Hematopoietic multipotent progenitor cell treated with erythropoietin and hydrocortisone succinate and interleukin-3 and kit ligand, for 15 days (in vitro differentiated cells): ENCODE data around the gene ARPC1A.
"Not testable (repeated sequence)": the region's sequence is repeated elsewhere in the genome, so short reads cannot be mapped to it uniquely, and the experiment has no call there.

ENCODE experiments used
- DNase-seq: peaks from one replicate; pipeline ENCODE4 v3.0.0-alpha.2; 2015; ENCODE audit warnings: low spot score

The ARPC1A gene

GRCh38 chr7:99371376-99371920, 45.8 kb downstream of the ARPC1A start:
- no peak for DNase-seq

- DNase-seq = no peak
Measured at GRCh38 chr7:99372275-99373090, 46.8 kb downstream of the ARPC1A start.

GRCh38 chr7:99373091-99374066, 47.7 kb downstream of the ARPC1A start:
- no peak for DNase-seq

GRCh38 chr7:99374111-99375064, 48.7 kb downstream of the ARPC1A start, which contains the start of gene ARPC1B:
Gene ARPC1B, plus strand, starts transcription at chr7:99374730. Its CDS starts 10,985 bp downstream, at chr7:99385715.
- peak; percentile 27 for DNase-seq

DNA sequence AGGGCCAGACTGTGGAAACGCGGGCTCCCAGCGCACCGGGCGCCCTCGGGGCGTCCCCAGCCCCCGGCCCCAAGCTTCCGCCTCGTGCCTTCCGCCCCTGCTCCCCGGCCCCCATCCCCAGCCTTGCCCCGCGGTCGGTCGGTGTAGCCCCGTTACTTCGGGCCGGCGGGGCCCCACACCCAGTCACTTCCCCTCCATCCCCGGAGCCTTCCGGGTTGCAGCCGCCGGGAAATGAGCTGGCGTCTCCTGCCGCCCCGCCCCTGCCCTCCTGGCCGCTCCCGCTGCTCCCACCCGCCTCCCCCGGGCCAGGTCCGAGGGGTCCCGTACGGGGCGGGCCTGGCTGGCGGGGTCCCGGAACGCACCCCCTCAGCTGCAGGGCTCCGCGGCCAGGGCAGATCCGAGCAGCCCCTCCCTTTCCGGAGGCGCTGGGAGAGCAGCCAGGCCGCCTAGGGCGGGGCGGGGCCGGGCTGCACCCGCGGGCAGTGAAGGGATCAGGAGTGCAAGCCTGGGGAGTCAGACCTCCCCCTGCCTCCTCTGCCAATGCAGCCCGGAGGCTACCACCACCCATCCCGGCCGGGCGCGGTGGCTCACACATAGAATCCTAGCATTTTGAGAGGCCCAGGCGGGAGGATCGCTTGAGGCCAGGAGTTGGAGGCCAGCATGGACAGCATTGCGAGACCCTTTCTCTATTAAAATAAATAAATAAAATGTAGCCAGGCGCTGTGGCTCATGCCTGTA, 49.5 kb downstream of the ARPC1A start:
- peak; percentile 74 for DNase-seq

DNA sequence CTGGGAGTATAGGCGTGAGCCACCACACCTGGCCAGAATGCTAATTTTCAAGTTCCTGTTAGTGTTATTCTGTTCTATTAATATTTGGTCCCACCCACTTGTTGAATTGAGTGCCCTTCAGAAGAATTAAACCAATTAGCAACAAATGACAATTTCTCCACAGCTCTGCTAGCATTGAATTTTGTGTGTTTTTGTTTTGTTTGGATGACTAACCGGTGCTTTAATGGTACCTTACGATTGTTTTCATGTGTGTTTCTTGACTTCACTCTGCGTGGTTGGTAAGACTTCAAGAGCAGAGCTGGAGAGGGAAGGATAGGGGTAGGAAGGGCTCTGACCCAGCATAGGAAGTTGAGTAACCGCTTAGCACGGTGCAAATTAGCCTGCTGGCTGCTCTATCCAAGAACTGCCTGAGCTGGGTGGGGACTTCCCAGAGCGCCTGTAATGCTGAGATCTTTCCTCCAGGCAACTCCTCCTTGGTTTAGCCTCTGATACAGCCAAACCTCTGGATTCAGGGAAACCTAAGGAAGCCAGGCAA, 53.4 kb downstream of the ARPC1A start:
- peak; percentile 34 for DNase-seq

- DNase-seq = not testable (repeated sequence)
Measured at GRCh38 chr7:99379693-99380031, 54.0 kb downstream of the ARPC1A start.

DNA sequence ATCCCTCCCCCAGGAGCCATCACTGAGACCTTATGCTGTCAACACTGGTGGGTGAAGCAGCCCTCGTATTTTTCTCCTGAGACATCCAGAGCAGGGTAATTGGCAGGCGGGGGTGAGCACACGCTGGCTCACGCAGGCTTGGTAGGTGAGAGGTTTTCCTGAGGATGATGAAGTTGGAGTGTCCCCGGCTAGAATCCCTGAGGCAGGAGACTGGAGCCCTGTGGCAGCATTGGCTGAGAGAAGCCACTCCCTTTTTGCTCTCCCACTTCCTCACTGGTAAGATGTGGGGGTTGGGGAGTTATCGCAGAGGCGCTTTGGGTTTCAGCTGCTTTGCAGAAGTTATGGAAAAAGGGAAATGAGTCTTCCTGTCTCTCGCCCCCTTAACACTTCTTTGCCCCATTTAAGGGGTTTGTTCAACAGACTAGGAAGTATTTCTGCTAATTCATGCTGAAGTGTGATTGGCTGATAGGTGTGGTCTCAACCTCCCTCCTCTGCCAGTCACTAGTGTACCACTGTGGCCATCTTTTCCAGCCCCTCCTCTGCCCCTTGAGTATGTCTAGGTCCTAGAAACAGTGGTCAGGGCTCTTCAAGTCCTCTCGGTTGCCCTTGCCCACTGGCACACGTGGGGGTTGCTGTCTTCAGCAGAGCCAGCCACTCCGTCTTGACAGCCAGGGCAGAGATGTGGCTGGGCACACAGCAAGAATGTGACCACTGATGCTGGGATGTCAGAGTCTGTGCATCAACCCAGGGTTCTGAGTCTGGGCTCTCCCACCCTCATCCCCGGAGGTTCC, 54.5 kb downstream of the ARPC1A start:
- DNase-seq = peak; percentile 62

DNA sequence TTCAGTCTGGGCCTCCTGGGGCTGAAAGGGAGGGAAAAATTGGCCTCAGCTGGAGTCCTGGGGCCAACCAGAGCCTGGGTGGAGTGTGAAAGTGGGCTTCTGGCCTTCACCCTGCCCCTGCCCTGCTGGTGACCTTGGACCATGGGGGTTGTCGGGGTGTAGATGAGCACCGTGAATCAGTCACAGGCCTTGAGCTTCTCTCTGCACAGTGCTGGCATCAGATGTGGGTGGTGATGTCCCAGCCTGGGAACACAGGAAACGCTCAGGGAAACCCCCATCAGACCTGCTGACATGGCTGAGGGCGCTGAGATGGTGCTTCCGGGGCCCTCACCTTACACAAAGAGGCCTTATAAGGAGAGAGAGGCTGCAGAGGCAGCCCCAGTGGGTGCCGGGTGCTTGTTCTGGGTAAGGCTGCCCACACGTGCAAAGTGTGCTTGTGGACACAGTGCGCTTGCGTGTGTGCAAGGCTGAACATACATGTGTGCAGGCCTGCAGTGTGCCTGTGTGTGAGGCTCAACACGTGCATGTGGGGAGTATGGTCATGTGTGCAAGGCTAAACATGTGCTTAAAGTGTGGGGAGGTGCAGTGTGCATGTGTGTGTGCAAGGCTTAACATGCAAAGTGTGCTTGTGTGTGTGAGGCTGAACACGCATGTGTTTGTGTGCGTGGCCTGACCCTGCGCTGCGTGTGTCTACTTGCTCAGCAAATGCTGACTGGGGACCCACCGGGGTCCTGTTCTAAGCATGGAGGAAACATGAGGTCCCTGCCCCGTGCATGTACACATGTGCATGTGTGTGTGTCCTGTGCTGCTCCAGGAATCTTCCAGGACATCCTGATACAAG, 55.3 kb downstream of the ARPC1A start:
- DNase-seq = no peak

DNA sequence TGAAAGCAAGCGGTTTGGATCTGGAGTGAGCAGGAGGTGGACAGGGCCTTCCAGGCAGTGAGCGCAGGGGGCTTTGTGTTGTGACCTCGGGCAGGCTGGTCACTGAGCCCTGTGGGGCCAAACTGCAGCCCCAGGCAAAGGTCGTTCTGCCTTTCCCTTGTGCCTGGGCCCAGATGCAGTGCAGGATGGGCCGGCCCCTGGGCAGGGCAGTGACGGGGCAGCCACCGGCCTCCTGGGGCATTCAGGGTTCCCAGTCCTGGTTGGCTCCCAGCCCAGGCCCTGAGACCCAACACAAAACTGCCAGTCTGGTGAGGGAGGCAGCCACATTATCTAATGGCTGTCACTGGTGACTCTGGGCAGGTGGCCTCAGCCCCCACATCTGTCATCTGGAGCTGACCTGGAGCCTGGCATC, 56.0 kb downstream of the ARPC1A start:
- DNase-seq = no peak

- DNase-seq = no peak
Measured at GRCh38 chr7:99383203-99383602, 57.5 kb downstream of the ARPC1A start.

DNA sequence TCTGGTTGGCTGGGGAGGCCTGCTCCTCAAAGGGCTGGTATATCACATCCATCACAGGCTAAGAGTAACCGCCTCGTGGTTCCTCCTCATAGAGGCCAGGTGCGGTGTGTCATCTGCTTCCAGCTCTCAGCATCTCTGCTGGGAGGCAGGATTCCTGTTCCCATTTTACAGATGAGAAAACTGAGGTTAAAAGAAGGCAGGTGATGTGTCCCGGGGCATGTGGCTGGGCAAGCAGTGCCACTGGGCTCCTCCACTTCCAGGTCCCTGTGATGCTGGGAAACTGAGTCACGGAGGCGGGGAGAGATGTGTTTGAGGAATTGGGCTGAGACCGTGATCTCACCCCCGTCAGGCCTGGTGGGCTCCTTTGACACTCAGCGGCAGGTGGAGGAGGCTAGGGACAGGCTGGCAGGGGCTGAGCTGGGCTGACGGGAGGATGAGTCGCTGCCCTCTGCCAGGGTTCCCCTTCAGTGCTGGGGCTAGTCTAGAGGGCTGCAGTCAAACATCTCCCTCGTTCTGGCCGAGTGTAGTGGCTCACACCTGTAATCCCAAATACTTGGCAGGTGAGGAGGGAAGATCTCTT, 58.2 kb downstream of the ARPC1A start:
- DNase-seq = no peak

DNA sequence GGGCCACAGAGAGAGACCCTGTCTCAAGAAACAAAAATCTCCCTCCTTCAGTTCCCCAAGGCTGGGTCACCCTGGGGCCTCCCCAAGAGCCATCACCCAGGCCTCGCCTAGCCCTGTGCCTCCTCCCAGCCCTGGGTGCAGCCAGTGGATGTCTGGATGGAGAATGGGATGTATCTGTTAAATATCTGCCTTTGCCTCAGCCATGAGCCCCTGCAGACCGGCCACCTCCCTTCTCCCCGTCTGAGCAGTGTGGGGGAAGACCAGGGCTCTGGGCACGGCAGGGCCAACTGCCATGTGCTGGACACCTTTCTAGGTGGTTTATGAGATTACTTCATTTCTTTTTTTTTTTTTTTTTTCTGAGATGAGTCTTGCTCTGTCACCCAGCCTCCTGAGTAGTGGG, 58.8 kb downstream of the ARPC1A start:
- DNase-seq = no peak

GRCh38 chr7:99385564-99385963, 59.9 kb downstream of the ARPC1A start:
- DNase-seq = no peak

GRCh38 chr7:99386584-99387238, 61.0 kb downstream of the ARPC1A start:
- DNase-seq = peak; percentile 66

DNA sequence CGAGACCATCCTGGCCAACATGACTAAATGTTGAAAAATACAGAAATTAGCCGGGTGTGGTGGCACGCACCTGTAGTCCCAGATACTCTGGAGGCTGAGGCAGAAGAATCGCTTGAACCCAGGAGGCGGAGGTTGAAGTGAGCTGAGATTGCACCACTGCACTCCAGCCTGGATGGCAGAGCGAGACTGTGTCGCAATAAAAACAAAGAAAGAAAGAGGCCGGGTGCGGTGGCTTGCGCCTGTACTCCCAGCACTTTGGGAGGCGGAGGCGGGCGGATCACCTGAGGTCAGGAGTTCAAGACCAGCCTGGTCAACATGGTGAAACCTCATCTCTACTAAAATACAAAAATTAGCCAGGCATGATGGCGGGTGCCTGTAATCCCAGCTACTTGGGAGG, 61.5 kb downstream of the ARPC1A start:
- DNase-seq = not testable (repeated sequence)

DNA sequence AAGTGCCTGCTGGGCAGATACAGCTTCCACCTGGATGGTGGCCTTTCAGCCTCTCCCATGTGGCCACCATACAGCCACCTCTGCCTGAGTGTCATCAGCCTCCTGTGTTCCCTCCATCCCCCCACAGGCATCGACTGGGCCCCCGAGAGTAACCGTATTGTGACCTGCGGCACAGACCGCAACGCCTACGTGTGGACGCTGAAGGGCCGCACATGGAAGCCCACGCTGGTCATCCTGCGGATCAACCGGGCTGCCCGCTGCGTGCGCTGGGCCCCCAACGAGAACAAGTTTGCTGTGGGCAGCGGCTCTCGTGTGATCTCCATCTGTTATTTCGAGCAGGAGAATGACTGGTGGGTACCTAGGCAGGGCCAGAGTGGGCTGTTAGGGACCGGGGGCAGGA, 62.2 kb downstream of the ARPC1A start:
- DNase-seq = no peak

- DNase-seq = no peak
Measured at GRCh38 chr7:99389772-99390171, 64.1 kb downstream of the ARPC1A start.
